GM19238 (cell line): ENCODE measurements around the gene PLIN1.
A peak's percentile ranks its signal among the peaks of the same experiment; 100 is the strongest.

Source experiments
- DNase-seq: peaks from one replicate; pipeline ENCODE4 v3.0.0; 2011; ENCODE audit warnings: low spot score; ENCODE audit not compliant: insufficient read length

PLIN1 gene

DNA sequence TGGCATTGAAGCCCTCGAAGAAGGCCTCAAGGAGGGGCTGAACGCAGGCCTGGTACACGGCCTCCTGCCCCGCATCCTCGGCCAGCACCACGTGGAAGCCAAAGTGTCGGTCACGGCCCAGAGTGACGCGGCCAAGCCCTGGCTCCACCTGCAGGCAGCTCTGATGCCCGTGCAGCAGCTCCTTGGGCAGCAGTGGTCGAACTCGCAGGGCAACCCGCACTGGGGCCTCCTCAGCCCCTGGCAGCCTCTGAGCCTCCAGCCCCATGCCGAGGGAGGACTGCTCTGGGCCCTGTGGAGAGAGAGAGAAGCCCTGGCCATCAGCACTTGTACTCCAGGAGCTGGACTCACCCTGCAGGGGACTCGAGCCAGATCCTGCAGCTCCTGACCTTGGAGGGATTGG lies 26.5 kb downstream of the PLIN1 start:
- no peak for DNase-seq

DNA sequence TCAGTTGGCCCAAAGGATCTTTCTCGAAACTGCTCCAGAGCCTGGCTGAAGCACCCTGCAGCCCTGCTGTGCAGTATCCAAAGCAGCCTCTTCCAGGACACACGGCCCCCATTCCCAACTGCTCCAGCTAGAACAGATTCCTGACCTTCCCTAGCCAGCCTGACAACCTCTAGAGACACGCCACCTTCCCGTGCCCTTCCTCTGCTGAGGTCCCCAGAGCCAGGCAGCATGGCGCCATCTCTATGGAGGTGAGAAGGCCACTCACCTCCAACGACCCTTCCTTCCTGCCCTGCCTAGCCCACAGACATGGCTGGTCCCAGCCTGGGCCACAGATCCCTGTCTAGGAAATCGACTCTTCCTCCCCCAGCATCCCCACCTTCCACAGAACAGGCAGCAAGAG lies 27.0 kb downstream of the PLIN1 start:
- no peak for DNase-seq

DNA sequence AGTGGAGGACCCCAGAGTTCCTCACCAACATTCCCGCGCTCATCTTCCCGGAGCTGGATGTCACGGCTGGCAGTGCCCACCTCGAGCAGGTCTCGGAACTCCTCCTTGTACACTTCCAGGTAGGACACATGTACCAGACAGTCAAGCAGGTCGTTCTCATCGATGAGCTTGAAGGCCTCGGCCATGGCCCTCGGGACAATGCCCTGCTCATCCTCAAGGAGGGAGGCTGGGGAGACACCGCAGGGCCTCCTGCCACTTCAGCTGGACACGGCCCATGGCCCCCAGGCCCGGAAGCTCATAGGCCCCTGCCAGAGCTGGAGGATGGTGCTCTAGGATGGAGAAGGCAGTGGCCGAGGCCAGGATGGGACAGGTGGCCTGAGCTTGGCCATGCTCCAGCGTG lies 29.5 kb downstream of the PLIN1 start:
- no peak for DNase-seq

DNA sequence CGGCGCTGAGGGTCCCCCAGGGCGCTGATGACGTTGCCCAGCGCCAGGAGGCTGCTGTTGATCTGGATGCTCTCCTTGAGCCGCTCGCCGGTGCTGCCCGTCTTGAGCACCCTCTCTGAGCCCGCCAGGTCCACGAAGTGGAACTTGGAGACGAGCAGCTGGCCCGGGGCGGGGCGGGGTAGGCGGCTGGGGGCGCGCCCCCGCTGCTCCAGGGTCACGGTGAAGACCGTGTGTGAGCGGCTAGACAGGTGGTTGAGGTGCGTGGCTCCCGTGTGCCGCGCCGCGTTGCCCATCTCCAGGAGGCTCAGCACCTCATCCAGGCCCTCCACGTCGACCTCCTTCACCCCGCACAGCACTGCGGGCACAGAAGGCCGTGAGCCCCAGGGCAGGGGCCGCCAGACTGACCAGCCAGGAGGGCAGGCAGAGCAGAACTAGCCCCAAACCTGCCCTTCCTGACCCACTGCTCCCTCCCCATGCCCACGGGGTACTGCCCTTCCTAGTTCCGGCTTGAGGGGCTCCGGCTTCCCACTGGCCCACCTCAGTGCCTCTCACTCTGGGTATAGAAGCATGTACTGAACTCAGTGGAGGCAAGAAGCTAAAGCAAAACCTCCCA lies 30.0 kb downstream of the PLIN1 start:
- no peak for DNase-seq

DNA sequence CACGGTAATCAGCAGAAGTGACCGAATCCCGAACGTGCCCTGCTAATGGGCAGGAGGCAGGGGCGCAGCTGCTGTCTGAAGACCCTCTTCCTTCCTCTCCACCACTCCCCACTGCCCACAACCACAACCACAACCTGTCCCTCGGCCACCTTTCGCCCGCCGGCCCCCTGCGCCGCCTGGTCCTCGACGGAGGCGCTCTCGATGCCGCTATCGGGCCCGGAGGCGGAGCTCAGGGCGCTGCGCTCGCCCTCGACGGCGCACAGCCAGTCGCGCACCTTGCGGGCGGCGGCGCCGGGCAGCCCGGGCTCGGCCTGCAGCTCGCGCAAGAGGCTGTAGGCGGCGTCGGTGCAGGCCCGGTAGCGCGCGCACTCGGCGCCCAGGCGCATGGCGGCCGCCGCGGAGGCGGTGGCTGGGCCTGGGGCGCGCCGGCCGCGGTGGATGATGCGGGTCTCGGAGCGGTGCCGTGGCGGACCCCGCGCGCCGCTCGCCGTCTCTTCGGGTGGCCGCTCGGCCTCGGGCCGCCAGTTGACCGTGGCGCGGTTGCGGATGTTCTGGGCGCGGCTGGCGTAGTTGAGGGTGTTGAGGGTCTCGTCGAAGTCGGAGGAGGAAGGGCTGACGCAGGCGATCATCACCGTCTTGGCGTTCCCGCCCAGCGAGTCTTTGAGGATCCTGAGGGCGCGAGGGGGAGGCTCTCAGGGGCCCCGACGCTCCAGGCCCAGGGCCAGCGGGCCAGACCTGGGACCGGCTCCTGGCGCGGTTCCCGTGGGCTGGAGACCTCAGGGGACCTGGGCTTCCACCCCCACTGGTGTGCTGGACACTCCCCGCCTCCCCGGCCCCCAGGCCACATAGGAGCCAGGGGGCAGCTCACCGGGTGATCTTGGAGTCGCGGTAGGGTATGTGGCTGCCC lies 30.8 kb downstream of the PLIN1 start:
- no peak for DNase-seq

DNA sequence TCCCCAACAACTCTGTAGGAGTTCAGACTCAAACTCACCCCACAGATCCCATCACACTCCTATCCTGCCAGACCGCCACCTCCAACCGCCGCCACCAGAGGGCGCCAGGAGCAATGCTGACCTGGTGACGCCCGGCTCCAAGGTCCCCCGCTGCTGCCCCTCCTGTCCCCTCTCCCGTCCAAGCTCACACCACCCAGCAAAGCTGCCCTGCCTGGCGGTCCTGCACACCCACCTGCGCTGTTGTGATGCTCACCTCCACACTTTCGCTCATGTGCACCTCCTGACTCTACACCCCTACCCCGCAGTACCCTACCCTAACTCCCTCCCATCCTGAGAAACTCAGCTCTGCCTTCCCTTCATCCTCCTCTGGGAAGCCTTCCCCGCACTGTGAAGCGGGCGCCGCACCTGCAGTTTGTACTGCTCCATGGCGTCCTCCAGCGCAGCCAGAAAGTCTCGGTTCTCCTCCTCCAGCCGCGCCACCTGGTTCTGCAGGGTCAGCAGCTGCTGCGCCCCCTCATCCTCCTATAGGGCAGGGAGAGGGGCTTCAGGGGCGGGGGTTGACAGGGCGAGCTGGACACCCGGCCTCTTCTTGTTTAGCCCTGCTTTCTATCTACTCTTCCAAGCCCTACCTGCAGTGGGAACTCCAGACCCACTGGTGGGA lies 31.8 kb downstream of the PLIN1 start:
- DNase-seq: peak; percentile 54

DNA sequence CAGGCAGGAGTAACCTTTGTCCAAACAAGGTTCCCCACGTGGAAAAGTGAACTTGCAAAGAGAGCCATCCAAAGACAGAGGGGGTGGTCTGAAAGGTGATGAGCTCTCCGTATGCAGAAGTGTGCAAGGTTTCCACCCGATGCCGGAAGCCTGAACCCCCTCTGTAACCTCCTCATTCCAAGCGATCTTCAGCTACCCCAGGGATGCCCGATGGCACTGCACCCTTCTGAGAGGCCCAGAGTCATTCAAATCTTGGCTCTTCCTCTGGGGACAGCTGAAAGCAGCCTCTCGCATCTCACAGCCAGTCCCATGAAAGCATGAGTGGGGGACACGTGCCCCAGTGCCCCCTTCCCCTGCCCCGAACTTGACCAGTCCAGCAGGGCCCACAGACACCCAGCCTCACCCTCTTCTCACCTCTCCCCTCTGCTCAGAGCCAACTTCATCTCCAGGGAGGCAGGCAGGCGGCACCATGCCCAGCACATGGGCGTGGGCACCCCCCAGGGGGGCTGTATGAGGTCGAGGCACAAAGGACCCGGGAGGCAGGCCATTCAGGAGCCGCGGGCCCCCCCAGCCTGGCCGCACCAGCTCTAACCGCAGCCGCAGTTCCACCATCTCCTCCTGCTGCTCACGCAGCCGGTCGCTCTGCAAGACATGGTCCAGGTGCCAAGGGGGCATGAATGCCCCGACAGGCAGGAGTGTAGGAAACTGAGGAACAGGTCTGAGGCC lies 32.6 kb downstream of the PLIN1 start:
- no peak for DNase-seq

DNA sequence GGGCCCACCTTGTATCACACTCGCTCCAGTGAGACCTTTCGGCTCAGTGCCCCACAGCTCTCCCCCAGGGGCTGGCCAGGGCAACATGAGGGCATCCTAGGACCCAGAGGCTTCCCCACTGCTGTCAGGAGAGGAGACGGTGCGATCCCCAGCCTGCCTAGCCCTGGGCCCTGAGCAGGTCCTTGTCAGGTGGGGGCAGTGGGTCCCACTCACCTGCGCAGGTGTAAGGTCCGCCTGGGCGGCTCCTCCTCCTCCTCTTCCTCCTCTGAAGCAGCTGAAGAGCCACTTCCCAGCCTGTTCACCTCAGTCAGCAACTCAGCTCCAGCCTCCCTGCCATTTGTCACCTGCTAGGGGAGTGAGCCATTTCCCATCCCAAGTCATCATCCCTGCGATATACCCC lies 33.5 kb downstream of the PLIN1 start:
- no peak for DNase-seq

DNA sequence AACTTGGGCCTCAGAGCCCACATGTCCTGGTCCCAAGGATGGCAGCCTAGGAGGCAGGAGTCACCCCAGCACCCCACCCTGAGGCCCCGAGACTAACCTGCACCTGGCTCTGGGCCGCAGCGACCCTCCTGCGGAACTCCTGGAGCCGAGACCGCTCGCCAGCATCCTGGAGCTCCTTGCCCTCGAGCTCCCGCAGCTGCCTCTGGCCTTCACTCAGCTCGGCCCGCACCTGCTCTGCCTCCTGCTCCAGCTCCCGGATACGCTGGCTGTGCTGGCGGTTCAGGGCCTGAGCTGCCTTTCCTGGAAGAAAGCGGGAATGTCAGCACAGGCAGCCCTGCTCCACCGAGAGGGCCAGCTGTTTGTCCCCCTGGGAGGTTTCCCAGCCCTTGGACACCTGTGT lies 37.1 kb downstream of the PLIN1 start:
- DNase-seq: no peak

DNA sequence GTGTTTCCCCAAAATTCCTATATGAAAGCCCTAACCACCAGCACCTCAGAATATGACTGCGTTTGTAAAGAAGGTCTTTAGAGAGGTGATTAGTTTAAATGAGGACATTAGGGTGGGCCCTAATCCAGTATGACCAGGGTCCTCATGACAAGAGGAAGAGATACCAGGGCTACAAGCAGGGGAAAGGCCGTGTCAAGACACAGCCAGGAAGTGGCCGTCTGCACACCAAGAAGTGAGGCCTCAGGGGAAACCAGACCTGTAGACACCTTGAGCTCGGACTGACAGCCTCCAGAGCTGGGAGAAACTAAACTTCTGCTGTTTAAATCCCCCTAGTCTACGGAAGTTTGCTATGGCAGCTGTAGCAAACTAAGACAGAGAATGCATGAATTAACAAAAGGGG lies 38.1 kb downstream of the PLIN1 start:
- DNase-seq: no peak

DNA sequence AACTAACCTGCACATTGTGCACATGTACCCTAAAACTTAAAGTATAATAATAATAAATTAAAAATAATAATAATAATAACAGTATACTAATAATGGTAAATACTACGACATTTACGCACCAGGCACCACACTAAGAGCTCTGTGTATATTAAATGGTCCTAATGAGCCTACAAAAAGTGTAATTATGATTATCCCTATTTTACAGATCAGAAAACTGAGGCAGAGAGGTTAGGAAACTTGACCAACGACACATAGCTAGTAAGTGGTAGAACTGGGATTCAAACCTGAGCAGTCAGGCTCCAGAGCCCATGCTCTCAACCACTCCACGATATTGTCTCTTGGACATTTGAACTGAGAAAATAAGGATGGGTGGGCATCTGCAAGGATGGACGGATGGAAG lies 38.9 kb downstream of the PLIN1 start:
- no peak for DNase-seq

DNA sequence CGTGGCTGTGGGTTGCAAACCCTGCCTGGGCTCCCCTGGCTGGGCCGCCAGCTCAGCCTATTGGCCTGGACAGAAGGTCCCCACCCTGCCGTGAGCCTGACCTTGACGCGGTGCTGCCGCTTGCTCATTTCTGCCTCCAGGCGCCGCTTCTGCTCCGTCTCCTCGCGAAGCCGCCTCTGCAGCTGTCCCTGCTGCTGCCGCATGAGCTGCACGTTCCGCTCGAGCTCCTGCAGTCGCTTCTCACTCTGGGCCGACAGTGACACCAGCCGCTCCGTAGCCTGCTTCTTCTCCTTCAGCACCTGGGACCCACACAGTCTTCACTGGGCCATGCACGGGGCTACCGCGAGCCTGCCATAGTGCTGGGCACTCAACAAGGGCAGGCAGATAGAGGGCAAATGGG lies 45.6 kb downstream of the PLIN1 start:
- no peak for DNase-seq

DNA sequence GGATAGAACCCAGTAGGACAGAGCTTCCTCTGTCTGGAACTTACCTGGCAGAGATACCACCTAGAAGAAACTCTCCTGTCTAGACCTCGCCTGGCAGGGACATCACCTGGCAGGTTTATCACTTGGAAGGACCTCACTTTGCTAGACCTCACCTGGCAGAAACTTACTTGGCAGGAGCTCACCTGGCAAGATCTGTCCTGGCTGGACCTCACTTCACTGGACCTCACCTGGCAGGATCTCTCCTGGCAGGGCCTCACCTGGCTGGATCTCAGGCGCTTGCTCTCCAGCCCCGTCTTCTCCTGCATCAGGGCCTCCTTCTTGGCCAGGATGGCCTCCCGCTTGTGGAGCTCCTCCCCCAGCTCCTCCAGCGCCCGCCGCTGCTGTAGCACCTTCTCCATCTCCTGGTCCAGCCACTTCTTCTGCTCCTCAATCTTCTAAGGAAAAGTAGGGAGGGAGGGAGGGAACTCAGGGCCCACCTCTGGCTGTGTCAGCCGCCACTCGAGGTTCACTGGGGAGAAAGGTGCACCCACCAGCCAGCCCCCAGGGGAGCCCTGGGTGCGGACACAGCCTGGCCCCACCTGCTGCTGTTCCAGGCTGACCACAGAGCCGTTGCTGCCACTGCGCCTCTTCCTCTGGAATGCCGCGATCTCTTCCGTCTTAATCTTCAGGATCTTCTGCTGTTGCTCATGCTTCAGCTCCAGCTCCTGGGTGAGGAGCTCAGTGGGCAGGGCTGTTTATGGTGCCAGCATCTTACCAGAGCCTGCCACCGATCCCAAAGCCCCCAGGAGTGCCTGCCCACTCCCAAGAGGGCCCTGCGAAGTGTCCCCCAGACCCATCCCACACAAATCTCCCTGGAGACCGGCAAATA lies 46.4 kb downstream of the PLIN1 start:
- no peak for DNase-seq

DNA sequence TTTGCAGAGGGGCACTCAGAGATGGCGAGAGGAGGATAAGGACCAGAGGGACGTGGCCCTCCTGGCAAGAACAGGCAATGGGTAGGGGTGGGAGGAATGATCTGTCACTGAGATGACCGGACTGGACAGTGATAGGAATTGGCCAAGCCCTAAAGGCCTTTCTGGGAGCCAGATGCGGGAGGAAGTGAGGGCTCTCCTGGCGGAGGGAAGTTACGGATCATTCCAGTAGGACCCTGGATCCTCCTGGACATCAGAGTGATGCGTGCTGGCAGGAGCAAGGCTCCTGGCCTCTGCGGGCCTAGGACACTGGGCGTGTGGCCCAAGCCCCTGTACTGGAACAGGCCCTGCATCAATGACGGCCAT lies 47.3 kb downstream of the PLIN1 start:
- no peak for DNase-seq

DNA sequence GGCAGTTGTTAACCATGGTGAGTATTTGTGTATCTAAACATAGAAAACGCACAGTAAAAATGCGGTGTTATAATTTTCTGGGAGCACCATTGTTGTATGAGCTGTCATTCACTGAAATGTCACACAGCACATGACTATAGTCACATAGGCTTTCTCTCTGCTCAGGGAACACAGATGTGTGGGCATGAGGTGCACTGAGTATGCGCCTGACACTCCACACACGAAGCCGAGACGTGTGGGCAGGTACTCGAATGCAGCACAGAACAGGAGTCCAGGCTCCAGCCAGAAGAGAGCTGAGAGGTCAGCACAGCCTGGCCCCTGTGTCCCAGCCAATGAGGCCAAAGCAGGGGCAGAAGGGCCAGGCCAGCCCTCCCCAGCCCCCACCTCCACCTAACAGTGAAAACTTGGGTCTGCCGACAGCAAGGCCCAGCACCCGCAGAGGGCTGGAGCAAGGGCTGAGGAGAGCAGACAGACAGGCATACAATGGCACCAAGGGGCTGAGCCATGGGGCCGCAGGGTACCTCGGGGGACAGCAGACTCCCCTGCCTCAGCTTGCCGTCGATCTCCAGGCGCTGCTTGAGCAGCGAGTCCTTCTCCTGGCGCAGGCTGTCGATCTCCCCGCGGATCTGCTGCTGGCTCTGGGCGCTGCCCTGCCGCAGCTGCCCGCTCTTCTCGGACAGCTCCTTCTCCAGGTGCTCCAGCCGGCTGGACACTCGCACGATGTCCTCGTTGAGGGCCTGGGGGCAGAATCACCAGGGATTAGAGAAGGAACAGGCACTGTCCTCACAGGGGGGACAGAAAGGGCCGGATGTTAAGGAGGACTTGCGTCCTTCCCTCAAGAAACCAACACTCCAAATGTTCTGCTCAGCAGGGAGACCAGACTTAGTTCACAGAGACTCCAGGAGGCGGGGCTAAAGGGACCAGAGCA lies 47.9 kb downstream of the PLIN1 start:
- DNase-seq: no peak

DNA sequence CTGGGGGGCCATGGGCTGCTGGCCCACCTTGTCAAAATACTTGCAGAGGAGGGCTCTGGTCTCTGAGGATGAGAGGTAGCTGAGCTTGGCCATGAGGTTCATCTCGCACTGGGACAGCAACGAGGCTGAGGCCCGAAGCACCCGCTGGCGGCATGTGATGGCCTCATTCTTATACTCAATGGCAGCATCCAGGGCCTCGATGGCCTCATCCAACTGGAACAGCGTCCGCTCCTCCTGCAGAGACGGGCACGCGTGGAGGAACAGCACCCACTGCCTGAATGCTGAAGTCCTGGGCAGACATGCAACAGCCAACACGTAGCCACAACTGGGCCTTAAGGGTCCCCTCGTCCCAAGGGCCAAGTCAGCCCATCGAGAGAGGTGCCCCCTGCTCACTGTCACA lies 48.9 kb downstream of the PLIN1 start:
- DNase-seq: no peak

DNA sequence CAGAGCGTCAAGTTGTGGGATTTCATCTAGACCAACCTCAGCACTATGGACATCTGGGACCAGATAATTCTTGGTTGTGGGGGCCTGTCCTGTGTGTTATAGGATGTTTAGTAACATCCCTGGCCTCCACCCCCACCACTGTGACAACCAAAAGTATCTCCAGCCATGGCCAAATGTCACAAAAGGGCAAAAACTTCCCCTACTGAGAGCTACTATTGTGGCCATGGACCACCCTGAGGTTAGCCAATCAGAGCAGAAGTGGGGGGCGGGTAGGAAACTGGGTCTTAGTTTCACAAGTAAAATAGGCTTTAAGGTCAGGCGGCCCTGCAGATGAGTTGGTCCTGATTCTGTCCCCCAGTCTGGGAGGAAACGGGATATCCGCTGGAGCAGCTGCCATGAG lies 49.3 kb downstream of the PLIN1 start:
- DNase-seq: no peak

DNA sequence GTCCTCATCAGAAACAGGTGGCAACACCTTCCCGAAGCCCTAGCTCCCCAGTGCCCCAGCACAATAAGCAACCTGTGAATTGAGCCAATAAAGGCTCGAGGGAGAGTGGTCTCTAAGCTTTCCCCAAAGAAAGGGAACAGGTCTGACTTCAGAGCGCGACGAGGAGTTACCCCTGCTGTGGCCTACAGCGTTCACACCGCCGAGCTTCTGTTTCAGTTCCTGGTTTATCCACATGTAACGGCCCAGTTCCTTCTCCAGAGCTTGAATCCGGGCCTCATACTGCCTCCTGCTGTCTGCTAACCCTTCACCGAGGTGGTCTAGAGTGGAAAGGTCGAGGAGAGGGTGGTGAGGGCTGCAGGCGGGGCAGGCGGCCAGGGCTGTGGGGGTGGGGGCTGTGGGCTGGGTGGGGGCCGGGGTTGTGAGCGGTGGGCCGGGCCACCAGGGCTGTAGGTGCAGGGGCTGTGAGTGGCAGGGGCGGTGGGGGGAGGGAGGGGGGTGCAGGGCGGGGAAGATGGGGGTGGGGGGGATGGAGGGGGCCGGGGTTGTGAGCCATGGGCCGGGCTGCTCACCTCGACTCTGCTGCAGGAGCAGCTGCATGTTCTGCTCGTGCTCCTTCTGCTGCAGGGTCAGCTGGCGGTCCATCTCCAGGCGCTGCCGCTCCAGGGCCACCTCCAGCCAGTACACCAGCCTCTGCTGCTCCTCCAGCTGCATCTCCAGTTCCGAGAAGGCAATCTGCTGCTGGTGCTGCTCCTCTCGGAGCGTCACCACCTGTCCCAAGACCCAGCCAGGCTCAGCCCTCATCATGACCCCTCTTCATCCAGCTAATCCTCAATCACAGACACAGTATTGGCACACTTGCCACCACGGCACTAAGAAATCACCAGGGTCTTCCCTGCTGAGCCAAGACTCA lies 50.1 kb downstream of the PLIN1 start:
- no peak for DNase-seq

DNA sequence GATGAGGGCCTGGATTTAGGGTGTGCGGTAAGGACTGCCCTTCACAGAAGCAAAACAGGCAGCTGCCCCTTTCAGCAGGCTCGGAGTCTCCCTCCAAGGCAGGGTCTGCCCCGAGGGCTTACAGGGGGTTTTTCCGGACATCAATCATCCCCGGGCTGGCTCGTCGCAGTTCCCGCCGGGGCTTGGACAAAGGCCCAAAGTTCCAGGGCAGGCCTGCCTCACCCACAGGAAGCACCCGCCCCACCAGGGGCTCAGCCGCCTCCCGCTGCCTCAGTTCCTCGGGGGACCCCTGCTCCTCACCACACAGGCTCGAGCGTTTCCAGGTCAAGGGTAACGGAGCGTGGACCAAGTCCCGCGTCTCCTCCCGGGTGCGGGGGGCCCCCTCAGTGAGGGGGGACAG lies 50.9 kb downstream of the PLIN1 start:
- no peak for DNase-seq
